Measurements from ENCODE around the gene IFNL2. TPM values are rescaled to one million over a fixed set of nuclear protein-coding genes. Genes with fewer than 3 reads are reported as not detected.
"Not testable (repeated sequence)": the region's sequence is repeated elsewhere in the genome, so short reads cannot be mapped to it uniquely, and the experiment has no call there.

IFNL2 gene
- total RNA-seq, 4 donors from 2014 or later, result not detected

DNA sequence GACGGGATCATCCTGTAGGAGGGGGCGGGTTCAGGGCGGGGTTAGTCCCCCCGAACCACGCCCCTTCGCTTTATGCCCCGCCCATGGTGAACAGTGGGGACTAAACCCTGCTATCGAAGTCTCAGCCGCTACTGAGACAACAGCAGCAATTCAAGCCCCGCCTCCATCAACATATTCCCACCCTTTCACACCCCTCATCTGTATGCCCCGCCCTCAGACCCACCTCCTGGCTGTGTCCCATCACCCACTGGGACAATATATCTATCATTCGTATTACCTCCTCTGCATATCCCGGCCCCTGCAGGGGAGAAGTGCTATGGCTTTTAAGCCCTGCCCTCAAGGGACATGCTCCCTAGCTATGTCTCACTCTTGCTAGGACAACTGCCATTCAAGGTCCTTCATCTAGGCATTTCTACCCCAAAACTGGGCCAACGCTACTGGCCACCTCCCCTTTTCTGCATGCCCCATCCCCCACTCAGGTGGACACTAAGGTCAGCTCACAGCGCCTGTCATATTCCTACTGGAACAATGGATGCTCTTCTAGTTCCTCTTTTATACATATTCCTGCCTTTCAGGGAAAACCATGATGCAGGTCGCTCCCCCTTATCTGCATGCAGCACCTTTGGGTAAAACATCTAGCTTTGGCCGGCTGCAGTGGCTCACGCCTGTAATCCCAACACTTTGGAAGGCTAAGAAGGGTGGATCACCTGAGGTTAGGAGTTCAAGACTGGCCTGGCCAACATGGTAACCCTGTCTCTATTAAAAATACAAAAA lies 40.5 kb downstream of the IFNL2 start:
- Histone ChIP-seq H3K27ac (no peak overlapping the region), H3K4me3 (no peak overlapping the region), H3K27me3 (peaks cover 74% of the 10 kb centered on the region), H3K9me3 (no peaks in the 10 kb centered on the region), H3K4me1 (peaks cover 0 to 16% (median 7%) of the 10 kb centered on the region in 3 donors), H3K36me3 (peaks cover 0 to 12% of the 10 kb centered on the region in 2 donors)
- 65 to 78% methylated on average over 7 to 9 of the region's 18 CpGs for WGBS, 2 donors (ENCODE audit: low coverage in 1 of 2)
- TF ChIP-seq POLR2A (IDR thresholded peaks at IDR 0.05) (no peak), POLR2AphosphoS5 (IDR thresholded peaks at IDR 0.05) (no peak), EP300 (IDR thresholded peaks at IDR 0.05) (no peak)
- TF ChIP-seq, protein P1, sequence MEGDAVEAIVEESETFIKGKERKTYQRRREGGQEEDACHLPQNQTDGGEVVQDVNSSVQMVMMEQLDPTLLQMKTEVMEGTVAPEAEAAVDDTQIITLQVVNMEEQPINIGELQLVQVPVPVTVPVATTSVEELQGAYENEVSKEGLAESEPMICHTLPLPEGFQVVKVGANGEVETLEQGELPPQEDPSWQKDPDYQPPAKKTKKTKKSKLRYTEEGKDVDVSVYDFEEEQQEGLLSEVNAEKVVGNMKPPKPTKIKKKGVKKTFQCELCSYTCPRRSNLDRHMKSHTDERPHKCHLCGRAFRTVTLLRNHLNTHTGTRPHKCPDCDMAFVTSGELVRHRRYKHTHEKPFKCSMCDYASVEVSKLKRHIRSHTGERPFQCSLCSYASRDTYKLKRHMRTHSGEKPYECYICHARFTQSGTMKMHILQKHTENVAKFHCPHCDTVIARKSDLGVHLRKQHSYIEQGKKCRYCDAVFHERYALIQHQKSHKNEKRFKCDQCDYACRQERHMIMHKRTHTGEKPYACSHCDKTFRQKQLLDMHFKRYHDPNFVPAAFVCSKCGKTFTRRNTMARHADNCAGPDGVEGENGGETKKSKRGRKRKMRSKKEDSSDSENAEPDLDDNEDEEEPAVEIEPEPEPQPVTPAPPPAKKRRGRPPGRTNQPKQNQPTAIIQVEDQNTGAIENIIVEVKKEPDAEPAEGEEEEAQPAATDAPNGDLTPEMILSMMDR (IDR thresholded peaks at IDR 0.05), result no peak
- no peak for ATAC-seq

DNA sequence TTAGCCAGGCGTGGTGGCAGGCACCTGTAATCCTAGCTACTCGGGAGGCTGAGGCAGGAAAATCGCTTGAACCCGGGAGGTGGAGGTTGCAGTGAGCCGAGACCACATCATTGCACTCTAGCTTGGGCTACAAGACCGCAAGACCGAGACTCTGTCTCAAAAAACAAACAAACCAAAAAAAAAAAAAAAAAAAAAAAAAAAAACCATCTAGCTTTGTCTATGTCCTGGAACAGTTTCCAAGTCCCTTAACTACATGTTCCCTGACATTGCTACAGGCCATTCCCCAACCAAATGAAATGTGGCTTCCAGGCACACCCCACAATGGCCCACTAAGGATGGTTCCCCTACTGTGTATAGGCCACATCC lies 41.1 kb downstream of the IFNL2 start:
- Histone ChIP-seq H3K4me1 (peaks cover 0 to 16% (median 7%) of the 10 kb centered on the region in 3 donors), H3K36me3 (peaks cover 0 to 18% of the 10 kb centered on the region in 2 donors), H3K27me3 (peaks cover 69% of the 10 kb centered on the region)
- not testable (repeated sequence) for H3K27ac ChIP-seq, H3K4me3 ChIP-seq, H3K9me3 ChIP-seq, ATAC-seq
- 93% methylated on average over 7 of the region's 7 CpGs; no CpG with 5 or more reads in 1 of the 2 donors for WGBS, 2 donors (ENCODE audit: low coverage in 1 of 2)

DNA sequence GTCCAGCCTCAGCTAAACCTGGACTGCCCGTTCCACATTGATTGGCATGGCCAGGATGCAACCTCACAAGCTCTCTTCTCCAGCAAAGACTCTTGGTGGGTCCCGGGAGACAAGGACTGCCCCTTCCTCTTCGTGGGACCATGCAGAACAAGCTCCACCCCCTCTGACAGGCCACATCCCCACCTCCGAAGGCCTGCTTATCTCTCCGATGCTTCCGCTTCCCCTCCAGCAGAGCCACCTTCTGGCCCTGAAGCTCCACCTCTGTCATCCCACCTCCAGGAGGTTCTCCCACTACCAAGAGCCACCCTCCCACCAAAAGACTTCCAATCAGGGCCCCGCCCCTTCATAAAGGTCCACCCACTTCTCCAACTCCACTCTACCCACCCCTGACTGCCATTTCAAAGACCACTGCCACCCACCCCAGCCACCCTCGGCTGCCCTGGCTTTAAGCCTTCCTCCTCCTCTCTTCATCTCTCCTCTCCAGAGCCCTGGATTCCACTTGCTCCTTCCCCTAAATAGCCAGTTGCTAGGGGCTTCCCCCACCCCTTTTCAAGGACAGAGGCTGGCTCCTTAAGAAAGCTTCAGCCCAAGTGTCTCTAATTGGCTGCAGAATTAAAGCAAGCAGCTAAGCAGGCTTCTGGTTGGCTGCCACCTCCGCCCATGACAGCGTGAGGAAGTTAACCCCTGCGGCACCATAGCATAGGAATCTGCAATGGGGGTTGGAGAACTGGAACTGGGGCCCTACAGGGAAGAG lies 42.5 kb downstream of the IFNL2 start:
- TF ChIP-seq POLR2A (IDR thresholded peaks at IDR 0.05) (no peak), POLR2AphosphoS5 (IDR thresholded peaks at IDR 0.05) (no peak), EP300 (IDR thresholded peaks at IDR 0.05) (no peak)
- TF ChIP-seq, protein P1 (IDR thresholded peaks at IDR 0.05), result no peak
- H3K4me1 ChIP-seq, result peaks cover 0 to 16% (median 7%) of the 10 kb centered on the region in 3 donors

DNA sequence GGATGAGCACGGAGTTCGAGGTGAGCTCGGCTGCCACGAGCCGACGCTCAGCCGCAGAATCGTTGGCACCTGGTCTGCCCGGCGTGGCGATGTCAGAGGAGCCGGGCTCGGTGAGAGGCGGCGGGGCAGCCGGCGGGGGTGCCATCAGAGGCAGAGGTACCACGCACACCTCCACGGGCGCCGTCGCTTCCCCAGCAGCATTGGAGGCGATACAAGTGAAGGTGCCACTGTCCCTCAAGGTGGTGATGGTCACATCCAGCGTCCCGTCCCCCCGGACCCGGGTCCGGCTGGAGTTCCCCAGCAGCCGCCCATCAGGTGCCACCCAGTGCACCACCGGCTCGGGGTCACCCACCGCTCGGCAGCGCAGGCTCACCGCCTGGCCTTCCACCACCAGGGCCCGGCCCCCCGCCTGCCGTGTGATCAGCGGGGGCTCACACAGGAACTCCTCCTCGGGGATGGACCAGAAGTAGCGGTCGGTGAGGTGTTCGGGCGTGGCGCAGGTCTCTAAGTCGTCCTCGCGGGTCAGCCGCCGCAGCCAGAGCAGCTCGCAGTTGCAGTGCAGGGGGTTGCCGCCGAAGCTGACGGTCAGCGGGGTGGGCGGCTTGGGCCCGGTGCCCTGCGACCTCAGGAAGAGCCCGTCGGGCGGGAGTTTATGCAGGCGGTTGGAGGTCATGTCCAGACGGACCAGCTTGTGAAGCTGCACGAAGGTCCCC lies 46.0 kb downstream of the IFNL2 start:
- TF ChIP-seq POLR2A (IDR thresholded peaks at IDR 0.05), result no peak
- TF ChIP-seq, protein P1 (IDR thresholded peaks at IDR 0.05), result no peak
- Histone ChIP-seq H3K9me3 (no peaks in the 10 kb centered on the region), H3K27ac (no peak overlapping the region), H3K36me3 (peaks cover 0 to 28% of the 10 kb centered on the region in 2 donors), H3K4me1 (no peaks in the 10 kb centered on the region), H3K4me3 (no peak overlapping the region), H3K27me3 (peaks cover 20% of the 10 kb centered on the region)
- WGBS, 2 donors (ENCODE audit: low coverage in 1 of 2), result 89 to 97% methylated on average over 7 to 11 of the region's 64 CpGs
- no peak for ATAC-seq

More for the DNA sequence above, 42.5 kb downstream of the IFNL2 start:
- H3K36me3 ChIP-seq, result peaks cover 0 to 28% of the 10 kb centered on the region in 2 donors
- H3K9me3 ChIP-seq, result no peaks in the 10 kb centered on the region
- ATAC-seq, result no peak
- WGBS, 2 donors (ENCODE audit: low coverage in 1 of 2), result 65% methylated on average over 9 of the region's 11 CpGs; no CpG with 5 or more reads in 1 of the 2 donors
- no peak overlapping the region for H3K27ac ChIP-seq
- no peak overlapping the region for H3K4me3 ChIP-seq
- peaks cover 54% of the 10 kb centered on the region for H3K27me3 ChIP-seq

DNA sequence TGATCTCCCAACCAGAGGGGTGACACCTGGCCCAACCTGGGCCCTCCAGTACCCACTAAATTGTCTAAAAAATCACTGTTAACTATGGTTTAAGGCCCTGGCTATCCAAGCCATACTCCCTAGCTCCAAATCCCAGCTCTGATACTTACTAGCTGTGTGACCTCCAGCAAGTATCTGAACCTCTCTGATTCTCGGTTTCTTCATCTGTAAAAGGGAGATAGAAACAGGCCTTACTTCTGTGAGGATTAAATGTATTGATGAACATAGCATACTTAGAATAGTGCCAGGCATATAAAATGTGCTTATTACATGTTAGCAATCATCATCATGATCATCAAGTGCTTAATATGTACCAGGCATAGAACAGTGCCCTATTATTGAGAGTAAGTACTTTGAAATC lies 47.7 kb downstream of the IFNL2 start:
- 90 to 100% methylated on average over 1 of the region's 1 CpG for WGBS, 2 donors (ENCODE audit: low coverage in 1 of 2)
- H3K9me3 ChIP-seq, result no peaks in the 10 kb centered on the region
- peaks cover 0 to 12% (median 6%) of the 10 kb centered on the region in 3 donors for H3K4me1 ChIP-seq
- H3K27me3 ChIP-seq, result peaks cover 9% of the 10 kb centered on the region
- TF ChIP-seq POLR2A (IDR thresholded peaks at IDR 0.05) (no peak), POLR2AphosphoS5 (IDR thresholded peaks at IDR 0.05) (no peak), EP300 (IDR thresholded peaks at IDR 0.05) (no peak)
- TF ChIP-seq, protein P1 (IDR thresholded peaks at IDR 0.05), result no peak
- H3K27ac ChIP-seq, result no peak overlapping the region
- ATAC-seq, result no peak
- peaks cover 0 to 28% of the 10 kb centered on the region in 2 donors for H3K36me3 ChIP-seq
- no peak overlapping the region for H3K4me3 ChIP-seq
